IMR-90 (cell line): ENCODE data around the gene GP5. TPM values are rescaled to one million over a fixed set of nuclear protein-coding genes. Genes with fewer than 3 reads are reported as not detected.

Source experiments
- ATAC-seq: fragments of 200-7000 bp; cut with Tn5 transposase; 2 replicates; pipeline ENCODE4 v1.9.1; 2020; ENCODE audit warnings: low read depth, mild to moderate bottlenecking, moderate library complexity
- BruUV-seq: library from RNA; stranded (reverse); fragments of 400-500 nt; replicated peaks from 2 replicates; lab custom pipeline; 2021; lab: Mats Ljungman, UMichigan
- CTCF ChIA-PET: fragments of 300-600 bp; formaldehyde crosslinking; extraction: SDS; loops from one replicate; lab custom pipeline; 2021; ENCODE audit warnings: antibody characterized with exemption; lab: Yijun Ruan, JAX
- POLR2A ChIA-PET: fragments of 300-600 bp; sonication (Branson Sonifier 250); formaldehyde crosslinking; loops from one replicate; lab custom pipeline; 2022; ENCODE audit warnings: antibody characterized with exemption; ENCODE audit not compliant: unreplicated experiment; lab: Charles Lee
- DNase-seq: peaks from one replicate; pipeline ENCODE4 v3.0.0; 2013
- H2AFZ ChIP-seq: replicated peaks from 2 replicates; pipeline ENCODE3; 2013; ENCODE audit warnings: low read length, mild to moderate bottlenecking; ENCODE audit not compliant: poor library complexity
- H2AK5ac ChIP-seq: 2 replicates; pipeline ENCODE4 v1.6.1; 2013; ENCODE audit warnings: low read depth, low read length, inconsistent platforms
- H2AK9ac ChIP-seq: replicated peaks from 2 replicates; pipeline ENCODE3; 2013; ENCODE audit warnings: mild to moderate bottlenecking, low read depth, low read length, moderate library complexity; ENCODE audit not compliant: poor library complexity
- H2BK120ac ChIP-seq: 2 replicates; pipeline ENCODE4 v1.6.1; 2013; ENCODE audit warnings: low read depth, low read length, inconsistent platforms
- H2BK15ac ChIP-seq: 3 replicates; pipeline ENCODE4 v1.6.1; 2013; ENCODE audit warnings: low read depth, low read length, inconsistent platforms
- H2BK20ac ChIP-seq: 2 replicates; pipeline ENCODE4 v1.6.1; 2013; ENCODE audit warnings: low read depth, mild to moderate bottlenecking, inconsistent platforms, low read length, moderate library complexity
- H2BK5ac ChIP-seq: 2 replicates; pipeline ENCODE4 v1.6.1; 2013; ENCODE audit warnings: mild to moderate bottlenecking, low read depth, low read length, inconsistent platforms; ENCODE audit not compliant: poor library complexity, severe bottlenecking
- H3K14ac ChIP-seq: replicated peaks from 2 replicates; pipeline ENCODE4 v1.6.1; 2013; ENCODE audit warnings: low read depth, low read length, inconsistent platforms
- H3K18ac ChIP-seq: 2 replicates; pipeline ENCODE4 v1.6.1; 2013; ENCODE audit warnings: low read depth, low read length, control low read depth
- H3K23ac ChIP-seq: 2 replicates; pipeline ENCODE4 v1.6.1; 2013; ENCODE audit warnings: low read depth, low read length, inconsistent platforms
- H3K27ac ChIP-seq: 2 replicates; pipeline ENCODE4 v1.5.1; 2013; ENCODE audit warnings: mild to moderate bottlenecking, control low read depth, low read length; ENCODE audit not compliant: insufficient read depth
- H3K27me3 ChIP-seq: 2 replicates; pipeline ENCODE4 v1.6.1; 2013; ENCODE audit warnings: low read length; ENCODE audit not compliant: control insufficient read depth, insufficient read depth
- H3K36me3 ChIP-seq: 2 replicates; pipeline ENCODE4 v1.6.1; 2013; ENCODE audit warnings: low read length, mixed read lengths; ENCODE audit not compliant: control insufficient read depth, insufficient read depth
- H3K4ac ChIP-seq: 2 replicates; pipeline ENCODE4 v1.6.1; 2013; ENCODE audit warnings: low read depth, low read length, inconsistent platforms
- H3K4me1 ChIP-seq: 2 replicates; pipeline ENCODE4 v1.6.1; 2013; ENCODE audit warnings: low read length, mixed read lengths; ENCODE audit not compliant: control insufficient read depth, insufficient read depth
- H3K4me2 ChIP-seq: 2 replicates; pipeline ENCODE4 v1.6.1; 2013; ENCODE audit warnings: low read depth, mild to moderate bottlenecking, control low read depth, low read length, moderate library complexity
- H3K4me3 ChIP-seq: 2 replicates; pipeline ENCODE4 v1.5.1; 2013; ENCODE audit warnings: low read depth, mild to moderate bottlenecking, control low read depth, low read length, moderate library complexity; ENCODE audit not compliant: insufficient read depth
- H3K56ac ChIP-seq: 2 replicates; pipeline ENCODE4 v1.6.1; 2013; ENCODE audit warnings: low read length, inconsistent platforms; ENCODE audit not compliant: insufficient read depth; ENCODE audit errors: extremely low read depth
- H3K79me1 ChIP-seq, 2 experiments: 2 replicates each; pipeline ENCODE4 v1.6.1; 2013; ENCODE audit warnings: low read length in 2 of 2, inconsistent platforms in 1 of 2, low read depth in 1 of 2
- H3K9ac ChIP-seq: 2 replicates; pipeline ENCODE4 v1.6.1; 2013; ENCODE audit warnings: low read depth, low read length, control low read depth
- H3K9me1 ChIP-seq: 2 replicates; pipeline ENCODE4 v1.6.1; 2013; ENCODE audit warnings: low read length, inconsistent platforms; ENCODE audit not compliant: insufficient read depth
- H3K9me3 ChIP-seq: 2 replicates; pipeline ENCODE4 v1.6.1; 2013; ENCODE audit warnings: low read length; ENCODE audit not compliant: control insufficient read depth, insufficient read depth
- H4K20me1 ChIP-seq: 2 replicates; pipeline ENCODE4 v1.6.1; 2013; ENCODE audit warnings: low read length, inconsistent platforms; ENCODE audit not compliant: insufficient read depth
- H4K5ac ChIP-seq: 2 replicates; pipeline ENCODE4 v1.6.1; 2013; ENCODE audit warnings: mild to moderate bottlenecking, low read depth, low read length, control low read depth
- H4K8ac ChIP-seq, 2 experiments: 2 replicates each; pipeline ENCODE4 v1.6.1; 2013; ENCODE audit warnings: low read depth in 2 of 2, low read length in 2 of 2, control low read depth in 1 of 2, inconsistent platforms in 1 of 2
- H4K91ac ChIP-seq: 2 replicates; pipeline ENCODE4 v1.6.1; 2013; ENCODE audit warnings: low read depth, low read length, inconsistent platforms; ENCODE audit not compliant: insufficient read depth
- BHLHE40 ChIP-seq: fragments of 150-350 bp; IDR thresholded peaks from 2 replicates; pipeline ENCODE4 v1.6.1; 2016; ENCODE audit warnings: mild to moderate bottlenecking, low read depth, low read length
- CEBPB ChIP-seq: IDR thresholded peaks from 2 replicates; pipeline ENCODE4 v1.6.1; 2012; ENCODE audit warnings: low read depth, low read length, improper control_type of control experiment
- CHD1 ChIP-seq: IDR thresholded peaks from 2 replicates; pipeline ENCODE4 v1.6.1; 2012; ENCODE audit warnings: low read depth, low read length, improper control_type of control experiment
- FOS ChIP-seq: fragments of 150-350 bp; IDR thresholded peaks from 2 replicates; pipeline ENCODE4 v1.6.1; 2016; ENCODE audit warnings: low read depth, low read length
- MAFK ChIP-seq: IDR thresholded peaks from 2 replicates; pipeline ENCODE4 v1.6.1; 2012; ENCODE audit warnings: low read depth, low read length, improper control_type of control experiment
- MAZ ChIP-seq: IDR thresholded peaks from 2 replicates; pipeline ENCODE4 v1.6.1; 2012; ENCODE audit warnings: low read depth, mild to moderate bottlenecking, low read length, improper control_type of control experiment, moderate library complexity, borderline replicate concordance
- MXI1 ChIP-seq: IDR thresholded peaks from 2 replicates; pipeline ENCODE4 v1.6.1; 2012; ENCODE audit warnings: low read depth, mild to moderate bottlenecking, low read length, moderate library complexity, borderline replicate concordance
- NFE2L2 ChIP-seq: fragments of 150-350 bp; IDR thresholded peaks from 2 replicates; pipeline ENCODE4 v1.6.1; 2016; ENCODE audit warnings: low read depth, mild to moderate bottlenecking, low read length
- POLR2A ChIP-seq: IDR thresholded peaks from 2 replicates; pipeline ENCODE4 v1.6.1; 2012; ENCODE audit warnings: mild to moderate bottlenecking, low read depth, low read length
- RAD21 ChIP-seq: IDR thresholded peaks from 2 replicates; pipeline ENCODE4 v1.6.1; 2012; ENCODE audit warnings: low read length, improper control_type of control experiment
- RCOR1 ChIP-seq: IDR thresholded peaks from 2 replicates; pipeline ENCODE4 v1.6.1; 2012; ENCODE audit warnings: mild to moderate bottlenecking, low read length, improper control_type of control experiment; ENCODE audit not compliant: insufficient replicate concordance
- SMC3 ChIP-seq: fragments of 150-350 bp; IDR thresholded peaks from 2 replicates; pipeline ENCODE4 v1.6.1; 2016; ENCODE audit warnings: low read depth, mild to moderate bottlenecking, antibody characterized with exemption, low read length, moderate library complexity
- WGBS, 2 experiments: methylation state at CpG; one replicate each; pipeline versions ENCODE4 v1.1.5 to v1.1.7; 2013; ENCODE audit warnings: missing lambda C conversion rate in 2 of 2; ENCODE audit not compliant: insufficient read length in 1 of 2; ENCODE audit errors: extremely low coverage in 2 of 2; 5-methylcytosine and 5-hydroxymethylcytosine counted together
- dilution Hi-C: fragments of 300-500 bp; cut with HindIII; formaldehyde crosslinking; loops from one replicate; pipeline ENCODE4 v1.14.3; 2018; ENCODE audit warnings: low sequenced_read_pairs; ENCODE audit not compliant: unreplicated experiment
- in situ Hi-C: fragments of 300-500 bp; cut with MboI; formaldehyde crosslinking; loops from 3 replicates; pipeline ENCODE4 v1.14.3; 2019; ENCODE audit warnings: low sequenced_read_pairs, inconsistent platforms, mixed read lengths
- intact Hi-C: fragments of 100-400 bp; cut with micrococcal nuclease; formaldehyde crosslinking; loops from 2 replicates; pipeline ENCODE4 v1.10.0; 2022
- polyA plus RNA-seq, 3 experiments: library from polyadenylated mRNA; depleted of rRNA; stranded (reverse); fragments of >200 nt; gene quantifications; 2 replicates each; pipeline ENCODE4 v1.2.3, GENCODE V29; 2012; ENCODE audit warnings: low replicate concordance in 1 of 3
- total RNA-seq: library from RNA; depleted of rRNA; stranded (reverse); fragments of >200 nt; gene quantifications from 2 replicates; pipeline ENCODE4 v1.2.3, GENCODE V29; 2012
- TF ChIP-seq, protein P1 (sequence below): conservative IDR thresholded peaks from 2 replicates; pipeline ENCODE4 v1.5.1; 2012; ENCODE audit warnings: mild to moderate bottlenecking, low read depth, low read length, improper control_type of control experiment
- TF ChIP-seq, protein P2 (sequence below): fragments of 150-350 bp; IDR thresholded peaks from 2 replicates; pipeline ENCODE4 v1.6.1; 2016; ENCODE audit warnings: low read depth, mild to moderate bottlenecking, low read length, moderate library complexity, borderline replicate concordance

GP5 gene
- total and polyA plus RNA-seq, 2 of the 4 experiments (the other 2 are of a cell fraction): under 0.01 to 0.12 TPM

DNA sequence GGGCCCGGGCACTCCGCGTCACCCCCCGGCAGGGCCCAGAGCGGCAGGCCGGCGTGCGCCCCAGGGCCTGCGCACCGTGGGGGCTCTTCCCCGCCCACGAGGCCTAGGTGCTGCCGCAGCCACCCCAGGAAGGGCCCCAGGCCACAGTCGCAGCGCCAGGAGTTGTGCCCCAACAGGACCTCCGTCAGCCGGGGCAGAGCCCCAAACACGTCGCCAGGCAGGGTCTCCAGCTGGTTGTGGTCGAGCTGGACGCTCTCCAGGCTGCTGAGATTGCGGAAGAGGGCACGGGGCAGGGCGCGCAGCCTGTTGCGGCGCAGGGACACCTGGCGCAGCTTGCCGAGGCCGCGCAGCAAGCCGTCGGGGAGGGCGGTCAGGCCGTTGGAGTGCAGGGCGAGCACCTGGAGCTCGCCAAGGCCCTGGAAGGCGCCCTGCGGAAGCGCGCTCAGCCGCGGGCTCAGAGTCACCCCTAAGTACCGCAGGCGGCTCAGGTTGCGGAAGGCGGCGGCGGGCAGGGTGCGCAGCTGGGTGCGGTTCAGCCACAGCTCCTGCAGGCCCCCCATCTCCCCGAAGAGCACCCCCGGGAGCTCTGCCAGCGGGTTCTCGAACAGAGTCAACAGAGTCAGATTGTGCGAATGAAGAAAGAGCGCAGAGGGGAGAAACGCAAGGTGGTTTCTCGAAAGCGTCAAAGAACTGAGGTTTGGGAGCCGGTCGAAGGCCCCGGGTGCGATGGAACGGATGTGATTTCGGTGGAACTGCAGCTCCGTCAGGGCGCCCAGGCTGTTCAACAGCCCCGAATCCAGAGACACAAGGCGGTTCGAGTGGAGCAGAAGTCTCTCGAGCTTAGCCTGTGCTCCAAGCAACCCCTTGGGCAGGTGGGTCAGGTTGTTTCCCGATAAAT lies 2.0 kb downstream of the GP5 start (continued):
- no peak for TF ChIP-seq RCOR1
- TF ChIP-seq FOS: no peak

GRCh38 chr3:194396539-194396858 lies 2.6 kb downstream of the GP5 start:
- H2AK5ac ChIP-seq: no peak overlapping the region
- H2AFZ ChIP-seq: peak overlapping the region; percentile 79
- H3K79me1 ChIP-seq: no peaks in the 10 kb centered on the region
- ATAC-seq (no peak), DNase-seq (no peak)
- no peaks in the 10 kb centered on the region; the same call in 1 of the 2 replicates for H3K9me3 ChIP-seq
- H3K14ac ChIP-seq: no peak overlapping the region
- H2BK15ac ChIP-seq: no peak overlapping the region
- no peak overlapping the region for H3K23ac ChIP-seq
- H2BK5ac ChIP-seq: no peak overlapping the region
- peak overlapping the region; percentile 32 for H3K4me2 ChIP-seq
- H4K20me1 ChIP-seq: no peaks in the 10 kb centered on the region; the same call in 1 of the 2 replicates
- ChIA-PET CTCF (no interaction called here), POLR2A (no interaction called here)
- no peak overlapping the region for H3K27ac ChIP-seq
- peaks cover 20% of the 10 kb centered on the region for H3K27me3 ChIP-seq
- no peak overlapping the region for H4K91ac ChIP-seq
- H3K18ac ChIP-seq: no peak overlapping the region
- no peak overlapping the region for H2BK120ac ChIP-seq
- H4K8ac ChIP-seq: no peak overlapping the region
- in situ Hi-C loops (no loop called here), intact Hi-C loops (no loop called here), dilution Hi-C loops (no loop called here)
- H3K4me1 ChIP-seq: peaks cover 9% of the 10 kb centered on the region
- BruUV-seq: no TSS peak
- H3K4me3 ChIP-seq: no peak overlapping the region
- 33% methylated on average over 4 of the region's 13 CpGs; no CpG with 5 or more reads in 1 of the 2 experiments for WGBS, 2 experiments
- H2AK9ac ChIP-seq: no peak overlapping the region
- no peak overlapping the region for H2BK20ac ChIP-seq
- H3K36me3 ChIP-seq: no peaks in the 10 kb centered on the region
- no peak overlapping the region for H4K5ac ChIP-seq
- H3K9me1 ChIP-seq: 0 out of 2 replicates have a peak, but pooled peaks cover 3% of the 10 kb centered on the region
- H3K9ac ChIP-seq: no peak overlapping the region
- H3K4ac ChIP-seq: no peak overlapping the region
- H3K56ac ChIP-seq: no peak overlapping the region
- TF ChIP-seq CHD1 (no peak), MAFK (no peak), SMC3 (no peak), MAZ (no peak), NFE2L2 (no peak), CEBPB (no peak), MXI1 (no peak), RCOR1 (no peak), RAD21 (no peak), FOS (no peak), BHLHE40 (no peak), POLR2A (no peak)
- TF ChIP-seq, protein P1, sequence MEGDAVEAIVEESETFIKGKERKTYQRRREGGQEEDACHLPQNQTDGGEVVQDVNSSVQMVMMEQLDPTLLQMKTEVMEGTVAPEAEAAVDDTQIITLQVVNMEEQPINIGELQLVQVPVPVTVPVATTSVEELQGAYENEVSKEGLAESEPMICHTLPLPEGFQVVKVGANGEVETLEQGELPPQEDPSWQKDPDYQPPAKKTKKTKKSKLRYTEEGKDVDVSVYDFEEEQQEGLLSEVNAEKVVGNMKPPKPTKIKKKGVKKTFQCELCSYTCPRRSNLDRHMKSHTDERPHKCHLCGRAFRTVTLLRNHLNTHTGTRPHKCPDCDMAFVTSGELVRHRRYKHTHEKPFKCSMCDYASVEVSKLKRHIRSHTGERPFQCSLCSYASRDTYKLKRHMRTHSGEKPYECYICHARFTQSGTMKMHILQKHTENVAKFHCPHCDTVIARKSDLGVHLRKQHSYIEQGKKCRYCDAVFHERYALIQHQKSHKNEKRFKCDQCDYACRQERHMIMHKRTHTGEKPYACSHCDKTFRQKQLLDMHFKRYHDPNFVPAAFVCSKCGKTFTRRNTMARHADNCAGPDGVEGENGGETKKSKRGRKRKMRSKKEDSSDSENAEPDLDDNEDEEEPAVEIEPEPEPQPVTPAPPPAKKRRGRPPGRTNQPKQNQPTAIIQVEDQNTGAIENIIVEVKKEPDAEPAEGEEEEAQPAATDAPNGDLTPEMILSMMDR: no peak
- TF ChIP-seq, protein P2, sequence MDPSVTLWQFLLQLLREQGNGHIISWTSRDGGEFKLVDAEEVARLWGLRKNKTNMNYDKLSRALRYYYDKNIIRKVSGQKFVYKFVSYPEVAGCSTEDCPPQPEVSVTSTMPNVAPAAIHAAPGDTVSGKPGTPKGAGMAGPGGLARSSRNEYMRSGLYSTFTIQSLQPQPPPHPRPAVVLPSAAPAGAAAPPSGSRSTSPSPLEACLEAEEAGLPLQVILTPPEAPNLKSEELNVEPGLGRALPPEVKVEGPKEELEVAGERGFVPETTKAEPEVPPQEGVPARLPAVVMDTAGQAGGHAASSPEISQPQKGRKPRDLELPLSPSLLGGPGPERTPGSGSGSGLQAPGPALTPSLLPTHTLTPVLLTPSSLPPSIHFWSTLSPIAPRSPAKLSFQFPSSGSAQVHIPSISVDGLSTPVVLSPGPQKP: no peak
